SH-SY5Y (cell line): ENCODE data around the gene PVALEF.

ENCODE experiments used
- GATA2 ChIP-seq: IDR thresholded peaks from 2 replicates; pipeline ENCODE4 v1.6.1; 2011; ENCODE audit warnings: mild to moderate bottlenecking, low read depth, low read length
- GATA3 ChIP-seq: IDR thresholded peaks from 2 replicates; pipeline ENCODE4 v1.6.1; 2011; ENCODE audit warnings: low read depth, mild to moderate bottlenecking, low read length, moderate library complexity

- TF ChIP-seq GATA2 (no peak), GATA3 (no peak)
Measured at GRCh38 chr17:81132197-81132540, 33.1 kb upstream of the PVALEF start.
